Kidney (tissue), 14 donors: ENCODE results near the gene POMP. TPM values are rescaled to one million over a fixed set of nuclear protein-coding genes. Genes with fewer than 3 reads are reported as not detected.

Experiments used
- DNase-seq, 5 donors: peaks; one replicate each; pipeline ENCODE4 v3.0.0-alpha.2; 2013 to 2020
- FAIRE-seq: peaks from 2 replicates; lab custom pipeline; 2012; peaks lifted over from hg19 to GRCh38; lab: Jason Lieb, UNC
- H3K27ac ChIP-seq, 2 donors: one replicate each; pipeline ENCODE4 v1.7.0; 2013; ENCODE audit warnings: low read depth in 2 of 2, low read length in 2 of 2, inconsistent platforms in 1 of 2
- H3K27me3 ChIP-seq: one replicate; pipeline ENCODE4 v1.7.1; 2013; ENCODE audit warnings: low read length, inconsistent platforms; ENCODE audit not compliant: control insufficient read depth, insufficient read depth
- H3K36me3 ChIP-seq, 3 donors: one replicate each; pipeline versions ENCODE4 v1.7.0 to v1.7.1; 2013; ENCODE audit warnings: low read length in 3 of 3, control low read depth in 1 of 3, inconsistent platforms in 1 of 3; ENCODE audit not compliant: insufficient read depth in 3 of 3, control insufficient read depth in 2 of 3
- H3K4me1 ChIP-seq, 3 donors: one replicate each; pipeline versions ENCODE4 v1.7.0 to v1.7.1; 2013; ENCODE audit warnings: low read length in 3 of 3, inconsistent platforms in 1 of 3, low read depth in 1 of 3; ENCODE audit not compliant: control insufficient read depth in 2 of 3, insufficient read depth in 2 of 3
- H3K4me3 ChIP-seq, 3 donors: one replicate each; pipeline versions ENCODE4 v1.7.0 to v1.8.1; 2013; ENCODE audit warnings: low read length in 3 of 3, control low read depth in 1 of 3, inconsistent platforms in 1 of 3
- H3K9ac ChIP-seq, 3 donors: one replicate each; pipeline versions ENCODE4 v1.7.0 to v1.7.1; 2013; ENCODE audit warnings: low read length in 3 of 3, control low read depth in 1 of 3, inconsistent platforms in 1 of 3
- H3K9me3 ChIP-seq, 3 donors: one replicate each; pipeline versions ENCODE4 v1.7.0 to v1.7.1; 2013; ENCODE audit warnings: low read length in 3 of 3, control low read depth in 1 of 3, inconsistent platforms in 1 of 3; ENCODE audit not compliant: control insufficient read depth in 2 of 3, insufficient read depth in 1 of 3
- intact Hi-C: fragments of 100-400 bp; cut with DNase I; formaldehyde crosslinking; loops from one replicate; pipeline ENCODE4 v1.11.1; 2022
- polyA plus RNA-seq: library from polyadenylated mRNA; stranded (reverse); fragments of 350-450 nt; fragmentation: Illumina TruSeq; extraction: RNeasy Lipid Tissue Mini Kit (QIAGEN cat#74804); gene quantifications from one replicate; pipeline ENCODE4 v1.2.3, GENCODE V29; 2014; ENCODE audit warnings: low read depth, low replicate concordance; ENCODE audit not compliant: insufficient read depth
- total RNA-seq: library from RNA; stranded (reverse); fragmentation: NEBNext Ultra II Directional; extraction: Animal tissue kit (Norgen Biotek cat#: 25700); gene quantifications from one replicate; pipeline ENCODE4 v1.2.1, GENCODE V29; 2021
- TF ChIP-seq, protein P1 (sequence below): IDR thresholded peaks from 3 replicates; pipeline ENCODE4 v1.5.1; 2012; ENCODE audit warnings: mild to moderate bottlenecking, moderate library complexity, borderline replicate concordance; ENCODE audit not compliant: insufficient read depth; ENCODE audit errors: extremely low read depth
- donor health status: control.
- donor health status: control.
- donor health status: control.
- donor health status: control.
- donor health status: control.
- donor health status: DM: yes; HTN: yes; CAD: no.
- donor health status: Normal renal cell carcinoma (clear cell type).

POMP gene
- total and polyA plus RNA-seq, 2 donors from 2014 or later: 59.0 to 115 TPM

- peaks cover 0 to 8% (median 3%) of the 10 kb centered on the region in 3 donors for H3K36me3 ChIP-seq
- FAIRE-seq: no peak
- H3K4me3 ChIP-seq: no peak overlapping the region
- TF ChIP-seq, protein P1, sequence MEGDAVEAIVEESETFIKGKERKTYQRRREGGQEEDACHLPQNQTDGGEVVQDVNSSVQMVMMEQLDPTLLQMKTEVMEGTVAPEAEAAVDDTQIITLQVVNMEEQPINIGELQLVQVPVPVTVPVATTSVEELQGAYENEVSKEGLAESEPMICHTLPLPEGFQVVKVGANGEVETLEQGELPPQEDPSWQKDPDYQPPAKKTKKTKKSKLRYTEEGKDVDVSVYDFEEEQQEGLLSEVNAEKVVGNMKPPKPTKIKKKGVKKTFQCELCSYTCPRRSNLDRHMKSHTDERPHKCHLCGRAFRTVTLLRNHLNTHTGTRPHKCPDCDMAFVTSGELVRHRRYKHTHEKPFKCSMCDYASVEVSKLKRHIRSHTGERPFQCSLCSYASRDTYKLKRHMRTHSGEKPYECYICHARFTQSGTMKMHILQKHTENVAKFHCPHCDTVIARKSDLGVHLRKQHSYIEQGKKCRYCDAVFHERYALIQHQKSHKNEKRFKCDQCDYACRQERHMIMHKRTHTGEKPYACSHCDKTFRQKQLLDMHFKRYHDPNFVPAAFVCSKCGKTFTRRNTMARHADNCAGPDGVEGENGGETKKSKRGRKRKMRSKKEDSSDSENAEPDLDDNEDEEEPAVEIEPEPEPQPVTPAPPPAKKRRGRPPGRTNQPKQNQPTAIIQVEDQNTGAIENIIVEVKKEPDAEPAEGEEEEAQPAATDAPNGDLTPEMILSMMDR: no peak
- intact Hi-C loops: no loop called here
- H3K9me3 ChIP-seq: no peaks in the 10 kb centered on the region
- no peaks in the 10 kb centered on the region for H3K27me3 ChIP-seq
- no peak for DNase-seq
- no peaks in the 10 kb centered on the region for H3K4me1 ChIP-seq
- H3K9ac ChIP-seq: no peak overlapping the region
- H3K27ac ChIP-seq: no peak overlapping the region
These were observed 38.5 kb downstream of the POMP start for GRCh38 chr13:28697441-28697840.

- TF ChIP-seq, protein P1: no peak
- no peak for FAIRE-seq
- peaks cover 0 to 8% (median 6%) of the 10 kb centered on the region in 3 donors for H3K36me3 ChIP-seq
- no peak overlapping the region for H3K4me3 ChIP-seq
- no peaks in the 10 kb centered on the region for H3K9me3 ChIP-seq
- no peak for DNase-seq
- no peaks in the 10 kb centered on the region for H3K4me1 ChIP-seq
- no peak overlapping the region for H3K9ac ChIP-seq
- no peak overlapping the region for H3K27ac ChIP-seq
- H3K27me3 ChIP-seq: no peaks in the 10 kb centered on the region
- intact Hi-C loops: no loop called here
These were observed 40.3 kb downstream of the POMP start for GRCh38 chr13:28699246-28699645.

DNA sequence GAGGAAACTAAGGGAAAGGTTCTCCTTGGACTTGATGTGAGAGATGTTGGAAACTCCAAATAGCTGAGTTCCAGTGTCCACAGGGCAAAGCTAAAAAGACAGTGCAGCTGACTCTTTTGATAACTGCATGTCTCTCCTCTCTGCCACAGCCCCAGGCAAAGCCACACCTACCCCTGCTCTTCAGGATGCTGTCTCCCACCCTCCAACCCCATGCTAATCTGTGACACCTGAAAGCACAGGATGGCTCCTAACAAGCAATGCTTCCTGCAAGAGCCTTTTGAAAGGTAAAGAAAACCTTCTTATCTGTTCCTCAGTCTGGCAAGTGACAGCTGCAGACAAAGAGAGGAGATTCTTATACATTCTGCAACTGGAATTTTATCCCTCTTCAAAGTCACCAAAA, 45.4 kb downstream of the POMP start:
- Histone ChIP-seq H3K9ac (no peak overlapping the region), H3K27ac (no peak overlapping the region), H3K4me1 (no peaks in the 10 kb centered on the region), H3K36me3 (peaks cover 0 to 8% (median 6%) of the 10 kb centered on the region in 3 donors), H3K27me3 (no peaks in the 10 kb centered on the region), H3K9me3 (no peaks in the 10 kb centered on the region), H3K4me3 (no peak overlapping the region)
- no peak for FAIRE-seq
- no peak for DNase-seq
- intact Hi-C loops: no loop called here
- TF ChIP-seq, protein P1: no peak

DNA sequence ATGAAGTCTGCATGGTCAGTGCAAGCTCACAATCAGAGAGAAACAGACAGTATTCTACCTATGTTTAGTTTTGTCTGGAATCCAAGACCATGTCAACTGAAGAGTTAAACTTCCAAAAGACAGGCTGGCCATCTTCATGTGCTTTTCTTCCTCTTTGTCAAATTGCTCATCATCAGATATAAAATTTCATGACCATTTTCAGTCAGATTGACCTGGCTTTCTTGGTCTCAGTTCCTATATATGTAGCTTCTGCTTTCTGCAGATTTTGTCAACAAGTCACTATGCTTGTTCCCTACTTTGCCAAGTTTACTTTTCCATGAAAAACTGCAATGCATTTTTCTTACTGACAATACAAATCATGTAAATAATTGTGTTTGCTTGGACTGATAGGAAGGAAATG, 46.0 kb downstream of the POMP start:
- Histone ChIP-seq H3K9me3 (no peaks in the 10 kb centered on the region), H3K27me3 (no peaks in the 10 kb centered on the region), H3K4me1 (no peaks in the 10 kb centered on the region), H3K27ac (no peak overlapping the region), H3K9ac (no peak overlapping the region), H3K36me3 (peaks cover 0 to 8% (median 6%) of the 10 kb centered on the region in 3 donors), H3K4me3 (no peak overlapping the region)
- FAIRE-seq: no peak
- intact Hi-C loops: no loop called here
- no peak for DNase-seq
- TF ChIP-seq, protein P1: no peak
